Neural progenitor cell (in vitro differentiated cells): ENCODE measurements around the gene SLC35F4.

ENCODE experiments used
- CTCF ChIP-seq: fragments of 200-600 bp; sonication (generic); IDR thresholded peaks from 2 replicates; pipeline ENCODE4 v1.5.1; 2017; ENCODE audit warnings: antibody characterized with exemption, mild to moderate bottlenecking
- EZH2 ChIP-seq: fragments of 200-600 bp; sonication (generic); IDR thresholded peaks from 2 replicates; pipeline ENCODE4 v1.6.1; 2017; ENCODE audit warnings: antibody characterized with exemption, mild to moderate bottlenecking, moderate library complexity

DNA sequence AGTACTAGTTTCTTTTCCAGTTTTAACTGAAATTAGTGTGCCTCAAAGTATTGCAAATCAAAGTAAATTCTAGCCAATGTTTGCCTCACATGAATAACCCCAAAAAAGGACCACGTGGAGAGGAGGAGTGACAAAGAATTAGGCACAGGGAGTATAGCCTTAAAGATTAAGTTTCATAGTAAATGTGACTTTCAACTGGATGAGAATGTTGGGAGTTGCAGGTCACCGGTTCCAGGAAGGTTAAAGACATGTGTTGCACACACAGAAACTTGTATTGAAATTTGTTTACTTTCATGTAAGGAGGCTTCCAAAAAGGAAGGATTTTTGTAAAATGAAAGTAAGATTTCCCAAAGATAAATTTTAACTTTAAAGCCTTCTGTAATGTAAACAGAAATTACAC is 283.1 kb downstream of the SLC35F4 start:
- TF ChIP-seq EZH2: no peak
- no peak for TF ChIP-seq CTCF
